GM12801 (cell line): Measurements from ENCODE around the gene KDM4B.

Source experiments
- TF ChIP-seq, protein P1 (sequence below): IDR thresholded peaks from one replicate; pipeline ENCODE4 v1.5.1; 2011; ENCODE audit warnings: control low read depth; ENCODE audit not compliant: insufficient read length; ENCODE audit errors: extremely low read depth

Gene KDM4B

DNA sequence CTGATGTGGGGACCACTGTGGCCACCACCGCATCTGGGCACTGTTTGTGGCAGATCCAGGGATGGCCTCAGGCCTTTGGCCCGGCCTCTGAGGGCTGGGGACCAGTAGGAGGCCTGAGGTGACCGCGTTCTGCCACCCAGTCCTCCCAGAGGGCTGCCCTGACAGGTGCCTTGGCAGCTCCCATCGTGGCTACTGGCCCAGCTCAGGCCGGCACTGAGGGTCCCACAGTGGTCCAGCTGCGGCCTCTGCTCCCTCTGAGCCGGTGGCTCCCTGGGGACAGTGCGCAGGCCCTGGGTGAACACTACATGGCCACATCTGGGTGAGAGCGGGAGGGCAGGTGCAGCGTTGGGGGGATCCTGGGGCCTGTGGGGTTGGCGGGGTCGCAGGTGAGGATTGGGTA is 61.9 kb downstream of the KDM4B start:
- TF ChIP-seq, protein P1, sequence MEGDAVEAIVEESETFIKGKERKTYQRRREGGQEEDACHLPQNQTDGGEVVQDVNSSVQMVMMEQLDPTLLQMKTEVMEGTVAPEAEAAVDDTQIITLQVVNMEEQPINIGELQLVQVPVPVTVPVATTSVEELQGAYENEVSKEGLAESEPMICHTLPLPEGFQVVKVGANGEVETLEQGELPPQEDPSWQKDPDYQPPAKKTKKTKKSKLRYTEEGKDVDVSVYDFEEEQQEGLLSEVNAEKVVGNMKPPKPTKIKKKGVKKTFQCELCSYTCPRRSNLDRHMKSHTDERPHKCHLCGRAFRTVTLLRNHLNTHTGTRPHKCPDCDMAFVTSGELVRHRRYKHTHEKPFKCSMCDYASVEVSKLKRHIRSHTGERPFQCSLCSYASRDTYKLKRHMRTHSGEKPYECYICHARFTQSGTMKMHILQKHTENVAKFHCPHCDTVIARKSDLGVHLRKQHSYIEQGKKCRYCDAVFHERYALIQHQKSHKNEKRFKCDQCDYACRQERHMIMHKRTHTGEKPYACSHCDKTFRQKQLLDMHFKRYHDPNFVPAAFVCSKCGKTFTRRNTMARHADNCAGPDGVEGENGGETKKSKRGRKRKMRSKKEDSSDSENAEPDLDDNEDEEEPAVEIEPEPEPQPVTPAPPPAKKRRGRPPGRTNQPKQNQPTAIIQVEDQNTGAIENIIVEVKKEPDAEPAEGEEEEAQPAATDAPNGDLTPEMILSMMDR, result no peak

DNA sequence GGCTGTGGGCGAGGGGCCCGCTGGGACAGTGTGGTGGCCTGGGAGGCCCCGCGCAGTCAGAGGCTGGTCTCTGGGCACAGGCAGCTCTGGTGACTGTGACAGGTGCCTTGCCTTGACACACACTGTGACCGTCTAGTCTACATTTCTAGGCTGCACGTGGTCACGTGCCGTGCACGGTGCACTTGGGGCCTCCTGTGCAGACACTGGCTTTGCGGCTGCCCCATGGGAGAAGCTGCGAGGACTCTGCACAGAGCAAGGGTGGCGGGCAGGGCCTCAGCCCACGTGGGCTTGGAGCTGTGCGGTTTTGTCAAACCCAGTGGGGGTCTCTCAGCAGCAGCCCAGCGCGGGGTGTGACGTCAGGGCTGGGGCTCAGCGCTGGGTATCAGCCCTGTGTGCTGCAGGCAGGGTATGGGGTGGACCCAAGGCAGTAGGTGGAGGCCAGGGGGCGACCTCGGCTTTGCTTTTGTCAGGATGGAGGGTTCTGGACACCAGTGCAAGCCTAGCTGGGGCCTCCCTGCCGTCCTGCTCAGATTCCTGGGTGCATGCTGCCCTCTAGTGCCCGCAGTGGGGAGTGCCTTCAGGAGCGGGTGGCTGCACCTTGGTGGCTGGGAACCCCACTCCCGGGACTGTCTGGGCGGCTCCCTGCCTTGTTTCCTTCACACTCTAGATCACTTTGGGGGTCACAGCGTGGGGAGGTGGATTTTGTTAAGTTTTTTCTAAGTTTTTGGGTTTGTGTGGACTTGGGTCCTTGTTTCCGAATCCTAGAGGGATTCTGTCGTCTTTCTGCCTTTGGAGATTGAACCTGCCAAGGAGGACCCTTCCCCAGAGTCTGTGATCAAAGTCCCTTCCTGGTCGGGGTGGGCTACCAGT is 62.6 kb downstream of the KDM4B start:
- TF ChIP-seq, protein P1, result no peak

DNA sequence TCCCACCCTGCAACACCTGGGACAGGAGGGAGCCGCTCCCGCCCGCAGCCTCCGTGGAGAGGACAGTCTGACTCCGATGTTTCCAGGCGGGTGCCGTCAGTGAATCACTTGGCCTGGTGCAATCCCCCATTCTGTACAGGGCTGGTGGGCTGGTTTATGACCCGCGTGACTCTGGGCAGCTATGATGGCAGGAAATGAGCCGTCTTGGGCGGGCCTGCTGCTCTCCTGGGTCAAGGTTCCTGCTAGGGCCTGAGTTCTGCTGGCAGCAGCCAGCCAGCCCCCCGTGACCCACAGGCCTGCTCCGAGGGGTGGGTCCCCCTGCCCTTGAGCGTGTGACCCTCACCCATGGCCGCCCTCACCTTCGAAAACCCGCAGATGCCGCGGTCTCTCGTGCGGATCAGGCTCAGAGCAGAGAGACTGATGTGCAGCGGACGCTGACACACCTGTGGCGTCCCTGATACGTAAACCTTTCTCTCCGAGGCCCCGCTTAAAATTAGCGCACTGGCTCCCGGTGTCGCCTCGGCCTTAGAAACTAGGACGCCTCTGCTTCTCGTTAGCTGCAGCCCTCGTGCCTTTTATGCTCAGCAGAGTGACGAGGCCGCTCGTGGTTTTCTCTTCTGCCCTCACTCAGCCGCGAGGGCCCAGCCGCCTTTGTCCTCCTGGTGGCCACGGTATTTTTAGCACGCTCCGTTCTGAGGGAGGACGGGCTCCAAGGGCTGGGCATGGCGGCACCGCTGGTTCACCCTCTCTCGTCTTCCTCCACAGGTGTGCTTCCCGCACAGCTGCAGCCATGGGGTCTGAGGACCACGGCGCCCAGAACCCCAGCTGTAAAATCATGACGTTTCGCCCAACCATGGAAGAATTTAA is 63.4 kb downstream of the KDM4B start:
- TF ChIP-seq, protein P1, result no peak

DNA sequence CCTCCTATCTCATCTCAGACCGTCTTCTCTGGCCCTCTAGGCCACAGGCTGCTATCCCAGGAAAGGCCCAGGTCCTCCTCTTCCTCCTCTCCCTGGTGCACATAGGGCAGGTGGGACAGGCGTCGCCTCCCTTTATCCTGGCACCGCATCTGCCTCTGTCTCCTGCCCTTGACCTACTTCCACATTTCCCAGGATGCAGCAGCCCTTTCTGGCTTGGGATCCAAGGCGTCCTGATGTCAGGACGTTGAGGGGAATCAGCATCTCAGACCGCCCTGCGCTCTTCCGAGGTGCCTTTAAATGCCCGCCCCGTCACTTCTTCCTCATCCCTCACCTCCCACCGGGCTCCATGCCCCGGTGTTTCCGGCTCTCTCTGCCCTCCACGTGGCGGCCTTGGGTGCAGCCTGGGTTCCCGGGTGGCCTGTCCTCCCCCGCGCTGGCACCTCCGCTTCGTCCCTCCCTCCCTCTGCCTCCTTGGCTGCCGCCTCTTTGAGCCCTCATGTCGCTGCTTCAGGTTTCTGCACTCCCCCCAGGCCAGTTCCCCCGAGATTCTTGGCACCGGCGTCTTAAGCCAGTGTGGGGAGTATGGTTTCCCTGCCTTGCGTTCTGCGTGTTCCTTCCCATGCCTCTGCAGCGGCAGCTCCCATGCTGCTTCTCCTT is 66.3 kb downstream of the KDM4B start:
- TF ChIP-seq, protein P1, result no peak

DNA sequence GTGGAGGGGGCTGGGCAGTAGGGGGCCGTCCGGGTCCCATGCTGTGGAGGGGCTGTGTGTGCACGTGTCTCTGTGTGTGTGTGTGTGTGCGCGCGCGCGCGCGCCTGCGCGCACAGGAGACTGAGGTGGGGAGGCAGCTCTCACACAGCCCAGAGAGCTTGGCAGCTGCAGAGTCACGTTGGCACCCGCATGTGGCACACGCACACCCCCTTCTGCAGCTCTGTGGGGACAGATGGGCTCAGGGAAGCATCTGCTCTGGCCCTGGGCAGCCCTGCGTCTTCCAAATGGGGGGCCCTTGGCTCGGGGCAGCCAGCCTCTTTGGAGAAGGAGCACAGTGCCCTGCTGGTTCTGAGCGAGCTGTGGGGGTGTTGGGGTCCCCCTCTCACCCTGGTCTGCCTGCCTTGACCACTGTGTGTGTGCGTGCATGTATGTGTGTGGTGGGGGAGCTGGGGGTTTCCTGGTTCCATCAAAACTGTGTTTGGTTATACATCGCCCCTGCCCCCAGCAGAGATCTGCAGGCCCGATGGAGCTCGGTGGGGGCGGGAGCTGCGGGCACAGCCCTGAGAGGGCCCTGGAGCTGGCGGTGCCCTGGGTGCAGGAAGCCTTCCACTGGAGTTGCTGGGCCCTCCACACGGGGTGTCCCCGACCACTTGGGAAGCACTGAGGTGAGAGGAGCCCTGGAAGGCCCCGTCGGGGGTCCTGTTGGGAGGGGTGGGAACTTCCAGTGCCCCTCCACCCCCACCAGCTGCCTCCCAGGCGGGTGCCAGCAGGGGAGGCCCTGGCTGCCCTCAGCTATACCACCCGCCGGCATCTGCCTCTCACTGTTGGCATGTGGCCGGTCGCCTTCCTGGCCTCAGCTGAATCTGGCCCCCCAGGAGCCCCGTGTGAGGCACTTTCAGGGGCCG is 67.1 kb downstream of the KDM4B start:
- TF ChIP-seq, protein P1, result no peak

DNA sequence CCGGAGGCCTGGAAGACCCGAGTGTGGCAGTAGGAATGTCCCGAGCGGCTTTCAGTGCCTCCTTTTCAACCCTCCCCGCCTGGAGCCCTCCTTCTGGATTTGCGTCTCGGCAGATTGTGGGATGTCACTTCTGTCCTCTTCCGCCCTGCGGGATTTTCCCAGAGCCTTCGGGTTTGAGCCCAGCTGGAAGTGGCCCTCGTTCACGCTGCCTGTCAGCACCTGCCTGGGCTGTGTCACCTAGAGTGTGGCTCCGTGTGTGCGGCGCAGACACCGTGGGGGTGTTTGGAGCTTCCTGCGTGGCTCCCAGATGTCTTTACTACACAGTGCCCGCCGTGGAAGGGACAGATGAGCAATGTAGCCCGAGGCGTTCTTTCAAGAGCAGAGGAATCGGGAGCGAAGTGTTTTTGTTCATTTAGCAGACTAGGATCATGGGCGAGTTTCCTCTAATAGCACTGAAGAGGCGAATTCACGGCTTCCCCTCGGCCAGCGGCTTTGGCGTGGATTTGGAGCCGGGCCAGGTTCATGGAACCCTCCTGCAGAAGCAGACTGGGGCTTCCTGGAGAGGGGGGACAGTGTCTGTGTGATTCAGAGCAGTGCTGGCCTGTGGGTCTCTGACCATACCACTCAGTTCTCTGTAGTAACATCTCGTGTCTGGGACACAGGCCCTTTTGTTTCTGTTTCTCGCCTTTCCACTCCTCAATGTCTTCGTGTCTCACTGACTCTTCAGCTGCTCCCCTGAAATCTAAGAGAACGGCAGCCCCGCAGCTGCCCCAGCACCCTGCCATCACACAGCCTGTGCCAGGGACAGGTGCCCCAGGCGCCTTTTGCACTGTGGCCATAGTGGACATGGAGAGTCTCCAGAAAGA is 68.0 kb downstream of the KDM4B start:
- TF ChIP-seq, protein P1, result no peak
